OCI-LY7 (cell line): Measurements from ENCODE around the gene CANT1.

Experiments used
- EZH2phosphoT487 ChIP-seq: fragments of 200-600 bp; sonication (generic); IDR thresholded peaks from 2 replicates; pipeline ENCODE4 v1.6.1; 2018; ENCODE audit warnings: low read depth, borderline replicate concordance, mild to moderate bottlenecking, mixed run types, antibody characterized with exemption, low read length, moderate library complexity, mixed read lengths
- TF ChIP-seq, protein P1 (sequence below): fragments of 200-600 bp; sonication (generic); conservative IDR thresholded peaks from 2 replicates; pipeline ENCODE4 v1.5.1; 2014; ENCODE audit warnings: mild to moderate bottlenecking, antibody characterized with exemption, low read length, moderate library complexity, mixed read lengths

DNA sequence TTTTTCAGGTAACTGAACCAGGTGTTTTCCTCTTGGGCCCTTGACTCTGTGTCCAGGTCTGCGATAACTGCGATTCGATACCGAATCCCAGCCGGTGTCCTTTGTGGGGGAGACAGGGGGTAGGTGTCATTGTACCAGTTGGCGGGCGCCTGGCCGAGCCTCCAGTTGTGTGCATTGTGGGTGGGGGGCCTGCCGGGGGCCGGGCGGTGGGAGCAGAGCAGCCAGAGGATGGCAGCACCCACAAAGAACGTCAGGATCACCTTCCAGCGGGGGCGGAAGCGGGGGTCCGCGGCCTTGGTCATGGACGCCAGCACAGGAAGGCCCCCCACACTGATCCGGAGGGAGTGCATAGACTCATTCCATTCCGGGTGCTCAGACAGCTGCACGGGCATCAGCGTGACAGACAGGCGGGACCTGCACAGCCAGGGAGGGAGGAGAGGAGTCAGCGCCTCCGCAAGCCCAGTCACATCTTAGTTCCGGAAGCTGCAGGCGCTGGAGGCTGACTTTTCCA lies 12.3 kb downstream of the CANT1 start:
- TF ChIP-seq, protein P1, sequence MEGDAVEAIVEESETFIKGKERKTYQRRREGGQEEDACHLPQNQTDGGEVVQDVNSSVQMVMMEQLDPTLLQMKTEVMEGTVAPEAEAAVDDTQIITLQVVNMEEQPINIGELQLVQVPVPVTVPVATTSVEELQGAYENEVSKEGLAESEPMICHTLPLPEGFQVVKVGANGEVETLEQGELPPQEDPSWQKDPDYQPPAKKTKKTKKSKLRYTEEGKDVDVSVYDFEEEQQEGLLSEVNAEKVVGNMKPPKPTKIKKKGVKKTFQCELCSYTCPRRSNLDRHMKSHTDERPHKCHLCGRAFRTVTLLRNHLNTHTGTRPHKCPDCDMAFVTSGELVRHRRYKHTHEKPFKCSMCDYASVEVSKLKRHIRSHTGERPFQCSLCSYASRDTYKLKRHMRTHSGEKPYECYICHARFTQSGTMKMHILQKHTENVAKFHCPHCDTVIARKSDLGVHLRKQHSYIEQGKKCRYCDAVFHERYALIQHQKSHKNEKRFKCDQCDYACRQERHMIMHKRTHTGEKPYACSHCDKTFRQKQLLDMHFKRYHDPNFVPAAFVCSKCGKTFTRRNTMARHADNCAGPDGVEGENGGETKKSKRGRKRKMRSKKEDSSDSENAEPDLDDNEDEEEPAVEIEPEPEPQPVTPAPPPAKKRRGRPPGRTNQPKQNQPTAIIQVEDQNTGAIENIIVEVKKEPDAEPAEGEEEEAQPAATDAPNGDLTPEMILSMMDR, result no peak
- no peak for TF ChIP-seq EZH2phosphoT487
